Measurements from ENCODE around the gene TSPEAR. TPM values are rescaled to one million over a fixed set of nuclear protein-coding genes. Genes with fewer than 3 reads are reported as not detected.

Gene TSPEAR
- total RNA-seq, 1 experiment from 2014 or later, result not detected

- no peak for DNase-seq
- Mint-ChIP-seq H3K36me3 (ENCODE audit: insufficient read depth, unreplicated experiment) (no peaks in the 10 kb centered on the region), H3K4me3 (ENCODE audit: low read depth, unreplicated experiment) (no peak overlapping the region), H3K27me3 (ENCODE audit: unreplicated experiment) (peaks cover 46% of the 10 kb centered on the region), H3K4me1 (ENCODE audit: low read depth, unreplicated experiment) (no peaks in the 10 kb centered on the region), H3K27ac (ENCODE audit: unreplicated experiment) (no peak overlapping the region), H3K9me3 (ENCODE audit: low read depth, unreplicated experiment) (no peaks in the 10 kb centered on the region)
- intact Hi-C loops (cut with micrococcal nuclease; ENCODE audit: unreplicated experiment), result no loop called here
- BruUV-seq (replicated peaks), result no TSS peak
- CTCF ChIA-PET, result interaction anchor here (0.8 to 1.1 kb wide), 4 partner anchors 10 to 232 kb away, joined by 3 to 8 read pairs (median 4); partner anchors contain the start of gene KRTAP12-2
- TF ChIP-seq CTCF (IDR thresholded peaks at IDR 0.05; ENCODE audit: unreplicated experiment), result no peak
These were observed 31.2 kb upstream of the TSPEAR start for GRCh38 chr21:44742418-44743153.

- no peak for DNase-seq
- H3K36me3 Mint-ChIP-seq (ENCODE audit: insufficient read depth, unreplicated experiment), result no peaks in the 10 kb centered on the region
- H3K4me3 Mint-ChIP-seq (ENCODE audit: low read depth, unreplicated experiment), result no peak overlapping the region
- H3K4me1 Mint-ChIP-seq (ENCODE audit: low read depth, unreplicated experiment), result no peaks in the 10 kb centered on the region
- TF ChIP-seq CTCF (IDR thresholded peaks at IDR 0.05; ENCODE audit: unreplicated experiment), result no peak
- no peaks in the 10 kb centered on the region for H3K9me3 Mint-ChIP-seq (ENCODE audit: low read depth, unreplicated experiment)
- no peak overlapping the region for H3K27ac Mint-ChIP-seq (ENCODE audit: unreplicated experiment)
- intact Hi-C loops (cut with micrococcal nuclease; ENCODE audit: unreplicated experiment), result no loop called here
- peaks cover 46% of the 10 kb centered on the region for H3K27me3 Mint-ChIP-seq (ENCODE audit: unreplicated experiment)
- CTCF ChIA-PET, result interaction anchor here (0.9 to 1.1 kb wide), 3 partner anchors 52 to 232 kb away, joined by 3 to 8 read pairs (median 5); partner anchors contain the start of gene KRTAP12-2
- BruUV-seq (replicated peaks), result no TSS peak
These were observed 30.5 kb upstream of the TSPEAR start for GRCh38 chr21:44741921-44742320.

- H3K4me3 Mint-ChIP-seq (ENCODE audit: low read depth, unreplicated experiment), result no peak overlapping the region
- intact Hi-C loops (cut with micrococcal nuclease; ENCODE audit: unreplicated experiment), result no loop called here
- no peak for DNase-seq
- no peaks in the 10 kb centered on the region for H3K9me3 Mint-ChIP-seq (ENCODE audit: low read depth, unreplicated experiment)
- peaks cover 55% of the 10 kb centered on the region for H3K27me3 Mint-ChIP-seq (ENCODE audit: unreplicated experiment)
- CTCF ChIA-PET, result interaction anchor here (0.9 kb wide), 1 partner anchor 10 kb away, joined by 3 read pairs; no protein-coding TSS in a partner anchor
- no peaks in the 10 kb centered on the region for H3K36me3 Mint-ChIP-seq (ENCODE audit: insufficient read depth, unreplicated experiment)
- no peak for TF ChIP-seq CTCF (IDR thresholded peaks at IDR 0.05; ENCODE audit: unreplicated experiment)
- no peak overlapping the region for H3K27ac Mint-ChIP-seq (ENCODE audit: unreplicated experiment)
- no peaks in the 10 kb centered on the region for H3K4me1 Mint-ChIP-seq (ENCODE audit: low read depth, unreplicated experiment)
- no TSS peak for BruUV-seq (replicated peaks)
These were observed 29.4 kb upstream of the TSPEAR start for GRCh38 chr21:44740742-44741141.

- no TSS peak for BruUV-seq (replicated peaks)
- DNase-seq, result no peak
- Mint-ChIP-seq H3K4me1 (ENCODE audit: low read depth, unreplicated experiment) (no peaks in the 10 kb centered on the region), H3K27me3 (ENCODE audit: unreplicated experiment) (peaks cover 55% of the 10 kb centered on the region), H3K9me3 (ENCODE audit: low read depth, unreplicated experiment) (no peaks in the 10 kb centered on the region), H3K4me3 (ENCODE audit: low read depth, unreplicated experiment) (no peak overlapping the region), H3K27ac (ENCODE audit: unreplicated experiment) (no peak overlapping the region), H3K36me3 (ENCODE audit: insufficient read depth, unreplicated experiment) (no peaks in the 10 kb centered on the region)
- TF ChIP-seq CTCF (IDR thresholded peaks at IDR 0.05; ENCODE audit: unreplicated experiment), result no peak
- intact Hi-C loops (cut with micrococcal nuclease; ENCODE audit: unreplicated experiment), result no loop called here
- CTCF ChIA-PET, result interaction anchor here (0.9 kb wide), 1 partner anchor 54 kb away, joined by 3 read pairs; no protein-coding TSS in a partner anchor
These were observed 27.9 kb upstream of the TSPEAR start for GRCh38 chr21:44739316-44739715.

Data from Calu3 (cell line).